Activated T-cell treated with anti-CD3 and anti-CD28 coated beads, Interleukin-2, amount 50 U/mL, for 48 hours (primary cell): Measurements from ENCODE around the gene DGKQ.
"Not testable (repeated sequence)": the region's sequence is repeated elsewhere in the genome, so short reads cannot be mapped to it uniquely, and the experiment has no call there.

ENCODE experiments used
- DNase-seq, 2 experiments: peaks; one replicate each; pipeline ENCODE4 v3.0.0-alpha.2; 2020

DGKQ gene

GRCh38 chr4:993111-994029 lies 20.0 kb upstream of the DGKQ start, which contains the start of gene SLC26A1:
SLC26A1 (minus strand) TSS chr4:993404; CDS start chr4:991703, 1,701 bp downstream.
- no peak for DNase-seq

GRCh38 chr4:992297-993110 lies 19.1 kb upstream of the DGKQ start:
- no peak for DNase-seq

- no peak for DNase-seq
Measured at GRCh38 chr4:991451-992296, 18.3 kb upstream of the DGKQ start.

- no peak for DNase-seq
Measured at GRCh38 chr4:990746-991367, 17.5 kb upstream of the DGKQ start.

GRCh38 chr4:989722-990471 lies 16.5 kb upstream of the DGKQ start:
- no peak for DNase-seq

GRCh38 chr4:988726-989721 lies 15.7 kb upstream of the DGKQ start:
- no peak for DNase-seq

- no peak for DNase-seq
Measured at GRCh38 chr4:987624-988513, 14.5 kb upstream of the DGKQ start.

GRCh38 chr4:986879-987623 lies 13.7 kb upstream of the DGKQ start, which contains the start of gene IDUA:
IDUA (plus strand) TSS chr4:987044; CDS start chr4:987085, 41 bp downstream.
- DNase-seq: peak; percentile 88 to 91

- no peak for DNase-seq
Measured at GRCh38 chr4:986428-986878, 13.1 kb upstream of the DGKQ start.

GRCh38 chr4:985123-985830 lies 11.9 kb upstream of the DGKQ start:
- DNase-seq: peak; percentile 76 to 85

GRCh38 chr4:984336-985054 lies 11.1 kb upstream of the DGKQ start:
- DNase-seq: no peak

- DNase-seq: no peak
Measured at GRCh38 chr4:982814-983213, 9.4 kb upstream of the DGKQ start.

GRCh38 chr4:982291-982690 lies 8.9 kb upstream of the DGKQ start:
- DNase-seq: no peak

- DNase-seq: no peak
Measured at GRCh38 chr4:978957-979701, 5.8 kb upstream of the DGKQ start.

- not testable (repeated sequence) for DNase-seq
Measured at GRCh38 chr4:976016-976415, 2.6 kb upstream of the DGKQ start.

- DNase-seq: no peak
Measured at GRCh38 chr4:974668-975067, 1.3 kb upstream of the DGKQ start.
